ENCODE measurements around the gene RASAL2. TPM values are rescaled to one million over a fixed set of nuclear protein-coding genes. Genes with fewer than 3 reads are reported as not detected.

RASAL2 gene
- total and polyA plus RNA-seq, 9 of the 15 experiments (the other 6 are each of a cell fraction or from before 2014, with no cell fraction given) = 0.13 to 1.0 (median 0.62) TPM

DNA sequence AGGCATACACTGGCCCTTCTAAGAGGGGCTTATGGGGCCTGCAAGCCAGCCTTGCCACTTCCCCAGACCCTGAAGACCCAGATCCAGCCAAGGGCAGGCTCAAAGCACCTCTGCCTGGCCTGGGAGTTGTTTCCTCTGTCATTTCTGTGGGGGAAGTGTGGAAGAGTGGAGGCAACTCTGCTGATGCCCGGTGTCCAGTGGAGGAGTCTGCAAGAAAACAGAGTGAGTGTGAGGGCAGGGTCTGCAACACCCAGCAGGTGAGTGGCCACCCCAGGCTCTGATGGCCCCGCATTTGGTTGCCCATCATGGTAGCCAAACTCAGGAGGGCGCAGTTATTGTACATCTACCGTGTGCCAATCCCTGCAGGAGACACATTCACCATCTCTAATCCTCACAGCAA, 394.5 kb downstream of the RASAL2 start:
- FAIRE-seq (no peak), ATAC-seq (no peak), DNase-seq (ENCODE audit: extremely low read depth in 1 of 4, low spot score in 3 of 4) (no peak)
- Histone ChIP-seq H3K9ac (ENCODE audit: insufficient read depth in 1 of 2, low read depth in 2 of 2, low read length in 2 of 2) (no peak overlapping the region), H3K9me3 (replicated peaks; ENCODE audit: control insufficient read depth, insufficient read depth, low read depth, low read length) (no peaks in the 10 kb centered on the region), H3K4me2 (ENCODE audit: insufficient read depth, low read length) (no peak overlapping the region), H3K9me1 (ENCODE audit: control insufficient read depth, insufficient read depth, low read length) (no peaks in the 10 kb centered on the region), H3K27me3 (ENCODE audit: control insufficient read depth in 2 of 2, insufficient read depth in 2 of 2, low read length in 2 of 2) (peaks cover 27 to 59% of the 10 kb centered on the region in 2 experiments; a peak in 4 of 5 replicates), H2AFZ (ENCODE audit: low read depth, low read length) (no peak overlapping the region), H3K4me1 (replicated peaks in 1 of 2; ENCODE audit: control insufficient read depth in 2 of 2, insufficient read depth in 2 of 2, low read length in 2 of 2) (no peaks in the 10 kb centered on the region; a peak in 1 of 5 replicates), H3K4me3 (no peak overlapping the region), H4K20me1 (replicated peaks; ENCODE audit: control insufficient read depth, insufficient read depth, low read length) (no peaks in the 10 kb centered on the region), H3K27ac (ENCODE audit: extremely low read depth, low read depth, low read length) (no peak overlapping the region), H3K36me3 (ENCODE audit: control insufficient read depth, insufficient read depth, low read length) (no peaks in the 10 kb centered on the region), H3K79me2 (ENCODE audit: control insufficient read depth, insufficient read depth, low read length) (no peaks in the 10 kb centered on the region)
- ChIA-PET POLR2A (interaction anchor here (0.7 kb wide), 1 partner anchor 40 kb away, joined by 3 read pairs; no protein-coding TSS in a partner anchor), CTCF (ENCODE audit: low intra/inter-chr PET ratio) (no interaction called here)
- intact Hi-C loops (cut with micrococcal nuclease) = no loop called here
- TF ChIP-seq EP400 (IDR thresholded peaks at IDR 0.05) = no peak
- TF ChIP-seq ZNF165 (CRISPR knock-in tag; IDR thresholded peaks at IDR 0.05; ENCODE audit: borderline replicate concordance) = no peak
- WGBS (ENCODE audit: insufficient coverage, low coverage, missing lambda C conversion rate) = 1% methylated on average over 4 of the region's 4 CpGs
- BruUV-seq (replicated peaks) = no TSS peak
- in situ Hi-C loops (cut with MboI) = no loop called here

DNA sequence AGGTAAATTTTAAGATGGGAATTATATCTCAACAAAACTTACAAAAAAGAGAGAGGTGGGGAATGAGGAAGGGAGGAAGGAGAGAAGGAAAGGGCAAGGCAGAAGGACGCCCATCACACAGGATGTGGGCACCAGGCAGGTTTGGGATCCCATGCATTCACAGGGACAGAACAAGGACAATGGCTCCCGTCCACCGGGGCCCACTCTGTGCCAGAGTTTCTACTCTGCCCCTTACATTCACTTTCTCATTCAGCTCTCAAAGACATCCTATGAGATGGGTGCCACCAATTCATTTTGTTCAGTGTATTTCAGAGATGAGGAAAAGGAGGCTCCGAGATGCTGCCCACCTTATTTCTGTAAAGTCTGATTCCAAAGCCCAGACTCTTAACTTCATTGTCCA, 395.5 kb downstream of the RASAL2 start:
- FAIRE-seq = no peak
- Histone ChIP-seq H3K79me2 (ENCODE audit: control insufficient read depth, insufficient read depth, low read length) (no peaks in the 10 kb centered on the region), H3K4me2 (ENCODE audit: insufficient read depth, low read length) (no peak overlapping the region), H3K4me1 (replicated peaks in 1 of 2; ENCODE audit: control insufficient read depth in 2 of 2, insufficient read depth in 2 of 2, low read length in 2 of 2) (no peaks in the 10 kb centered on the region; a peak in 1 of 5 replicates), H3K9me1 (ENCODE audit: control insufficient read depth, insufficient read depth, low read length) (no peaks in the 10 kb centered on the region), H3K9ac (ENCODE audit: insufficient read depth in 1 of 2, low read depth in 2 of 2, low read length in 2 of 2) (no peak overlapping the region), H3K36me3 (ENCODE audit: control insufficient read depth, insufficient read depth, low read length) (no peaks in the 10 kb centered on the region), H3K4me3 (no peak overlapping the region), H3K27me3 (ENCODE audit: control insufficient read depth in 2 of 2, insufficient read depth in 2 of 2, low read length in 2 of 2) (peaks cover 28 to 63% of the 10 kb centered on the region in 2 experiments; a peak in 4 of 5 replicates), H3K9me3 (replicated peaks; ENCODE audit: control insufficient read depth, insufficient read depth, low read depth, low read length) (no peaks in the 10 kb centered on the region), H2AFZ (ENCODE audit: low read depth, low read length) (no peak overlapping the region), H4K20me1 (replicated peaks; ENCODE audit: control insufficient read depth, insufficient read depth, low read length) (no peaks in the 10 kb centered on the region), H3K27ac (ENCODE audit: extremely low read depth, low read depth, low read length) (no peak overlapping the region)
- POLR2A ChIA-PET = interaction anchor here (0.7 kb wide), 1 partner anchor 39 kb away, joined by 3 read pairs; no protein-coding TSS in a partner anchor
- in situ Hi-C loops (cut with MboI) (no loop called here), intact Hi-C loops (cut with micrococcal nuclease) (no loop called here)
- CTCF ChIA-PET (ENCODE audit: low intra/inter-chr PET ratio) = no interaction called here
- BruUV-seq (replicated peaks) = no TSS peak
- 0% methylated on average over 4 of the region's 4 CpGs for WGBS (ENCODE audit: insufficient coverage, low coverage, missing lambda C conversion rate)
- DNase-seq (ENCODE audit: extremely low read depth in 1 of 4, low spot score in 3 of 4) = no peak
- no peak for ATAC-seq
- TF ChIP-seq, protein P1, sequence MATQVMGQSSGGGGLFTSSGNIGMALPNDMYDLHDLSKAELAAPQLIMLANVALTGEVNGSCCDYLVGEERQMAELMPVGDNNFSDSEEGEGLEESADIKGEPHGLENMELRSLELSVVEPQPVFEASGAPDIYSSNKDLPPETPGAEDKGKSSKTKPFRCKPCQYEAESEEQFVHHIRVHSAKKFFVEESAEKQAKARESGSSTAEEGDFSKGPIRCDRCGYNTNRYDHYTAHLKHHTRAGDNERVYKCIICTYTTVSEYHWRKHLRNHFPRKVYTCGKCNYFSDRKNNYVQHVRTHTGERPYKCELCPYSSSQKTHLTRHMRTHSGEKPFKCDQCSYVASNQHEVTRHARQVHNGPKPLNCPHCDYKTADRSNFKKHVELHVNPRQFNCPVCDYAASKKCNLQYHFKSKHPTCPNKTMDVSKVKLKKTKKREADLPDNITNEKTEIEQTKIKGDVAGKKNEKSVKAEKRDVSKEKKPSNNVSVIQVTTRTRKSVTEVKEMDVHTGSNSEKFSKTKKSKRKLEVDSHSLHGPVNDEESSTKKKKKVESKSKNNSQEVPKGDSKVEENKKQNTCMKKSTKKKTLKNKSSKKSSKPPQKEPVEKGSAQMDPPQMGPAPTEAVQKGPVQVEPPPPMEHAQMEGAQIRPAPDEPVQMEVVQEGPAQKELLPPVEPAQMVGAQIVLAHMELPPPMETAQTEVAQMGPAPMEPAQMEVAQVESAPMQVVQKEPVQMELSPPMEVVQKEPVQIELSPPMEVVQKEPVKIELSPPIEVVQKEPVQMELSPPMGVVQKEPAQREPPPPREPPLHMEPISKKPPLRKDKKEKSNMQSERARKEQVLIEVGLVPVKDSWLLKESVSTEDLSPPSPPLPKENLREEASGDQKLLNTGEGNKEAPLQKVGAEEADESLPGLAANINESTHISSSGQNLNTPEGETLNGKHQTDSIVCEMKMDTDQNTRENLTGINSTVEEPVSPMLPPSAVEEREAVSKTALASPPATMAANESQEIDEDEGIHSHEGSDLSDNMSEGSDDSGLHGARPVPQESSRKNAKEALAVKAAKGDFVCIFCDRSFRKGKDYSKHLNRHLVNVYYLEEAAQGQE (IDR thresholded peaks at IDR 0.05; ENCODE audit: borderline replicate concordance) = no peak
- TF ChIP-seq, protein P1 (CRISPR knock-in tag; IDR thresholded peaks at IDR 0.05; ENCODE audit: low read depth) = no peak
- TF ChIP-seq ARNT (IDR thresholded peaks at IDR 0.05) = no peak
- TF ChIP-seq, protein P2, sequence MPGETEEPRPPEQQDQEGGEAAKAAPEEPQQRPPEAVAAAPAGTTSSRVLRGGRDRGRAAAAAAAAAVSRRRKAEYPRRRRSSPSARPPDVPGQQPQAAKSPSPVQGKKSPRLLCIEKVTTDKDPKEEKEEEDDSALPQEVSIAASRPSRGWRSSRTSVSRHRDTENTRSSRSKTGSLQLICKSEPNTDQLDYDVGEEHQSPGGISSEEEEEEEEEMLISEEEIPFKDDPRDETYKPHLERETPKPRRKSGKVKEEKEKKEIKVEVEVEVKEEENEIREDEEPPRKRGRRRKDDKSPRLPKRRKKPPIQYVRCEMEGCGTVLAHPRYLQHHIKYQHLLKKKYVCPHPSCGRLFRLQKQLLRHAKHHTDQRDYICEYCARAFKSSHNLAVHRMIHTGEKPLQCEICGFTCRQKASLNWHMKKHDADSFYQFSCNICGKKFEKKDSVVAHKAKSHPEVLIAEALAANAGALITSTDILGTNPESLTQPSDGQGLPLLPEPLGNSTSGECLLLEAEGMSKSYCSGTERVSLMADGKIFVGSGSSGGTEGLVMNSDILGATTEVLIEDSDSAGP (CRISPR knock-in tag; IDR thresholded peaks at IDR 0.05) = no peak

Data from K562 (cell line).